Hepatocyte (in vitro differentiated cells): ENCODE results near the gene DDR2. TPM values are rescaled to one million over a fixed set of nuclear protein-coding genes. Genes with fewer than 3 reads are reported as not detected.

Source experiments
- DNase-seq: peaks from one replicate; pipeline ENCODE4 v3.0.0-alpha.2; 2016; ENCODE audit warnings: low spot score
- H2AFZ ChIP-seq: fragments of 200-600 bp; sonication (generic); 2 replicates; pipeline ENCODE4 v1.6.0; 2016; ENCODE audit warnings: antibody characterized with exemption, mild to moderate bottlenecking
- H3K27ac ChIP-seq: fragments of 200-600 bp; sonication (generic); 2 replicates; pipeline ENCODE4 v1.5.1; 2016; ENCODE audit warnings: mild to moderate bottlenecking
- H3K27me3 ChIP-seq: fragments of 200-600 bp; sonication (generic); 2 replicates; pipeline ENCODE4 v1.6.1; 2016
- H3K36me3 ChIP-seq: fragments of 200-600 bp; sonication (generic); replicated peaks from 2 replicates; pipeline ENCODE4 v1.5.1; 2016; ENCODE audit warnings: low read depth; ENCODE audit not compliant: insufficient read depth
- H3K4me1 ChIP-seq: fragments of 200-600 bp; sonication (generic); 2 replicates; pipeline ENCODE4 v1.5.1; 2016; ENCODE audit warnings: mild to moderate bottlenecking, moderate library complexity; ENCODE audit not compliant: insufficient read depth
- H3K4me2 ChIP-seq: fragments of 200-600 bp; sonication (generic); 2 replicates; pipeline ENCODE4 v1.6.0; 2016
- H3K4me3 ChIP-seq: fragments of 200-600 bp; sonication (generic); 2 replicates; pipeline ENCODE4 v1.5.1; 2016; ENCODE audit warnings: mild to moderate bottlenecking
- H3K79me2 ChIP-seq: fragments of 200-600 bp; sonication (generic); 2 replicates; pipeline ENCODE4 v1.6.0; 2017; ENCODE audit warnings: mild to moderate bottlenecking
- H3K9me2 ChIP-seq: fragments of 200-600 bp; sonication (generic); replicated peaks from 2 replicates; pipeline ENCODE4 v1.6.0; 2017; ENCODE audit warnings: mild to moderate bottlenecking; ENCODE audit not compliant: insufficient read depth
- H3K9me3 ChIP-seq: fragments of 200-600 bp; sonication (generic); 2 replicates; pipeline ENCODE4 v1.5.1; 2016; ENCODE audit warnings: low read depth, mild to moderate bottlenecking
- H4K20me1 ChIP-seq: fragments of 200-600 bp; sonication (generic); 2 replicates; pipeline ENCODE4 v1.6.0; 2016; ENCODE audit warnings: mild to moderate bottlenecking; ENCODE audit not compliant: insufficient read depth, poor library complexity, severe bottlenecking
- CTCF ChIP-seq: fragments of 200-600 bp; sonication (generic); IDR thresholded peaks from 2 replicates; pipeline ENCODE4 v1.5.1; 2016; ENCODE audit warnings: antibody characterized with exemption, mild to moderate bottlenecking; ENCODE audit not compliant: poor library complexity
- EZH2 ChIP-seq: fragments of 200-600 bp; sonication (generic); IDR thresholded peaks from 2 replicates; pipeline ENCODE4 v1.6.1; 2016; ENCODE audit warnings: antibody characterized with exemption, mild to moderate bottlenecking, borderline replicate concordance
- EZH2phosphoT487 ChIP-seq: fragments of 200-600 bp; sonication (generic); IDR thresholded peaks from one replicate; pipeline ENCODE4 v1.6.1; 2018; ENCODE audit warnings: antibody characterized with exemption, mild to moderate bottlenecking, low read depth, moderate library complexity; ENCODE audit not compliant: unreplicated experiment, severe bottlenecking
- WGBS: methylation state at CpG from one replicate; pipeline ENCODE4 v1.1.6; 2016; ENCODE audit warnings: low lambda C conversion rate; ENCODE audit errors: missing lambda C conversion rate; 5-methylcytosine and 5-hydroxymethylcytosine counted together
- polyA plus RNA-seq: library from polyadenylated mRNA; unstranded; fragments of >200 nt; fragmentation: Nextera tagmentation; extraction: Ambion mirVana; gene quantifications from 2 replicates; pipeline ENCODE4 v1.2.1, GENCODE V29; 2016
- small RNA-seq: library from RNA; depleted of rRNA; stranded (forward); fragments of <200 nt; gene quantifications from one replicate; pipeline ENCODE3, GENCODE V24; 2014
- total RNA-seq: library from RNA; depleted of rRNA; stranded (reverse); fragments of >200 nt; gene quantifications from 2 replicates; pipeline ENCODE4 v1.2.3, GENCODE V29; 2014

Gene DDR2
- total and polyA plus RNA-seq, 2 experiments from 2014 or later, result 15.7 to 40.2 TPM

- Histone ChIP-seq H4K20me1 (no peaks in the 10 kb centered on the region), H3K4me2 (no peak overlapping the region), H3K9me3 (no peaks in the 10 kb centered on the region), H3K79me2 (no peaks in the 10 kb centered on the region), H3K36me3 (no peaks in the 10 kb centered on the region), H3K4me1 (peaks cover 6% of the 10 kb centered on the region), H3K9me2 (no peaks in the 10 kb centered on the region), H3K4me3 (no peak overlapping the region), H3K27me3 (no peaks in the 10 kb centered on the region), H2AFZ (no peak overlapping the region), H3K27ac (no peak overlapping the region)
- TF ChIP-seq CTCF (no peak), EZH2 (no peak), EZH2phosphoT487 (no peak)
- DNase-seq, result no peak
- WGBS, result 94% methylated on average over 1 of the region's 1 CpG
Measured at GRCh38 chr1:162829268-162829667, 197.0 kb downstream of the DDR2 start.

GRCh38 chr1:162832470-162832869 lies 200.2 kb downstream of the DDR2 start:
- Histone ChIP-seq H3K79me2 (no peaks in the 10 kb centered on the region), H3K27me3 (no peaks in the 10 kb centered on the region), H3K27ac (no peak overlapping the region), H3K9me3 (no peaks in the 10 kb centered on the region), H2AFZ (no peak overlapping the region), H4K20me1 (no peaks in the 10 kb centered on the region), H3K4me3 (no peak overlapping the region), H3K9me2 (no peaks in the 10 kb centered on the region), H3K36me3 (no peaks in the 10 kb centered on the region), H3K4me2 (no peak overlapping the region), H3K4me1 (no peaks in the 10 kb centered on the region)
- 83% methylated on average over 3 of the region's 3 CpGs for WGBS
- no peak for DNase-seq
- no peak for TF ChIP-seq CTCF
- no peak for TF ChIP-seq EZH2phosphoT487
- no peak for TF ChIP-seq EZH2

GRCh38 chr1:162835157-162835899 lies 203.1 kb downstream of the DDR2 start:
- Histone ChIP-seq H3K27me3 (no peaks in the 10 kb centered on the region), H3K79me2 (no peaks in the 10 kb centered on the region), H4K20me1 (no peaks in the 10 kb centered on the region), H3K9me2 (no peaks in the 10 kb centered on the region), H3K4me2 (no peak overlapping the region), H3K4me1 (no peaks in the 10 kb centered on the region), H2AFZ (no peak overlapping the region), H3K36me3 (no peaks in the 10 kb centered on the region), H3K9me3 (peaks cover 5% of the 10 kb centered on the region), H3K27ac (no peak overlapping the region), H3K4me3 (no peak overlapping the region)
- 86% methylated on average over 3 of the region's 3 CpGs for WGBS
- no peak for DNase-seq
- no peak for TF ChIP-seq EZH2phosphoT487
- no peak for TF ChIP-seq CTCF
- no peak for TF ChIP-seq EZH2

Small RNA genes lying within 50 kb of the gene (small RNA-seq; reads per million reads assigned to genes)
- not detected for gene RN7SL861P

Other genes with a start within 250 kb of the DDR2 start
- gene SH2D1B, start 220.3 kb upstream of the DDR2 start, total RNA-seq, result not detected in 2 replicates
- not detected in 2 replicates for gene SH2D1B, start 220.3 kb upstream of the DDR2 start, polyA plus RNA-seq
- 54.6 and 55.4 TPM in 2 replicates for gene UHMK1, start 134.6 kb upstream of the DDR2 start, total RNA-seq
- 8.0 and 11.3 TPM in 2 replicates for gene UHMK1, start 134.6 kb upstream of the DDR2 start, polyA plus RNA-seq
- 59.3 and 65.2 TPM in 2 replicates for gene UAP1, start 70.7 kb upstream of the DDR2 start, total RNA-seq
- 52.3 and 57.4 TPM in 2 replicates for gene UAP1, start 70.7 kb upstream of the DDR2 start, polyA plus RNA-seq
- 45.8 and 50.2 TPM in 2 replicates for gene HSD17B7, start 158.2 kb downstream of the DDR2 start, total RNA-seq
- gene HSD17B7, start 158.2 kb downstream of the DDR2 start, polyA plus RNA-seq, result 40.4 and 41.5 TPM in 2 replicates
- not detected in 2 replicates for gene CCDC190, start 228.7 kb downstream of the DDR2 start, total RNA-seq
- gene CCDC190, start 228.7 kb downstream of the DDR2 start, polyA plus RNA-seq, result not detected in 2 replicates